Measurements from ENCODE around the gene TMEM63A. TPM values are rescaled to one million over a fixed set of nuclear protein-coding genes. Genes with fewer than 3 reads are reported as not detected.
"Not testable (repeated sequence)": the region's sequence is repeated elsewhere in the genome, so short reads cannot be mapped to it uniquely, and the experiment has no call there.

The TMEM63A gene
- total RNA-seq, 2 experiments from 2014 or later = 197 to 211 TPM

- CTCF ChIA-PET = interaction anchor here (1.4 to 1.5 kb wide), 2 partner anchors 11 to 37 kb away, joined by 3 to 5 read pairs; partner anchors contain the start of gene SRP9
- Mint-ChIP-seq H3K27ac (no peak overlapping the region), H3K4me1 (peaks cover 20% of the 10 kb centered on the region), H3K27me3 (peaks cover 10% of the 10 kb centered on the region), H3K9me3 (no peaks in the 10 kb centered on the region), H3K36me3 (ENCODE audit: low read depth) (no peaks in the 10 kb centered on the region), H3K4me3 (no peak overlapping the region)
- POLR2A ChIA-PET = no interaction called here
- no peak for DNase-seq
These were observed 67.8 kb downstream of the TMEM63A start for GRCh38 chr1:225814381-225814780.

GRCh38 chr1:225813214-225813964 lies 68.8 kb downstream of the TMEM63A start:
- H3K4me3 Mint-ChIP-seq = no peak overlapping the region
- H3K9me3 Mint-ChIP-seq = no peaks in the 10 kb centered on the region
- CTCF ChIA-PET = interaction anchor here (0.6 to 2.1 kb wide), 5 partner anchors 11 to 275 kb away, joined by 3 to 8 read pairs (median 3); partner anchors contain the start of gene SRP9
- peaks cover 23% of the 10 kb centered on the region for H3K4me1 Mint-ChIP-seq
- H3K27me3 Mint-ChIP-seq = peaks cover 11% of the 10 kb centered on the region
- H3K36me3 Mint-ChIP-seq (ENCODE audit: low read depth) = no peaks in the 10 kb centered on the region
- DNase-seq = no peak
- POLR2A ChIA-PET = no interaction called here
- no peak overlapping the region for H3K27ac Mint-ChIP-seq

GRCh38 chr1:225812488-225813213 lies 69.5 kb downstream of the TMEM63A start:
- no peak overlapping the region for H3K27ac Mint-ChIP-seq
- ChIA-PET POLR2A (no interaction called here), CTCF (interaction anchor here (0.6 to 2.1 kb wide), 4 partner anchors 11 to 274 kb away, joined by 3 to 8 read pairs (median 3); no protein-coding TSS in a partner anchor)
- no peak for DNase-seq
- no peaks in the 10 kb centered on the region for H3K9me3 Mint-ChIP-seq
- H3K4me1 Mint-ChIP-seq = peaks cover 19% of the 10 kb centered on the region
- no peaks in the 10 kb centered on the region for H3K36me3 Mint-ChIP-seq (ENCODE audit: low read depth)
- H3K27me3 Mint-ChIP-seq = peaks cover 11% of the 10 kb centered on the region
- no peak overlapping the region for H3K4me3 Mint-ChIP-seq

DNA sequence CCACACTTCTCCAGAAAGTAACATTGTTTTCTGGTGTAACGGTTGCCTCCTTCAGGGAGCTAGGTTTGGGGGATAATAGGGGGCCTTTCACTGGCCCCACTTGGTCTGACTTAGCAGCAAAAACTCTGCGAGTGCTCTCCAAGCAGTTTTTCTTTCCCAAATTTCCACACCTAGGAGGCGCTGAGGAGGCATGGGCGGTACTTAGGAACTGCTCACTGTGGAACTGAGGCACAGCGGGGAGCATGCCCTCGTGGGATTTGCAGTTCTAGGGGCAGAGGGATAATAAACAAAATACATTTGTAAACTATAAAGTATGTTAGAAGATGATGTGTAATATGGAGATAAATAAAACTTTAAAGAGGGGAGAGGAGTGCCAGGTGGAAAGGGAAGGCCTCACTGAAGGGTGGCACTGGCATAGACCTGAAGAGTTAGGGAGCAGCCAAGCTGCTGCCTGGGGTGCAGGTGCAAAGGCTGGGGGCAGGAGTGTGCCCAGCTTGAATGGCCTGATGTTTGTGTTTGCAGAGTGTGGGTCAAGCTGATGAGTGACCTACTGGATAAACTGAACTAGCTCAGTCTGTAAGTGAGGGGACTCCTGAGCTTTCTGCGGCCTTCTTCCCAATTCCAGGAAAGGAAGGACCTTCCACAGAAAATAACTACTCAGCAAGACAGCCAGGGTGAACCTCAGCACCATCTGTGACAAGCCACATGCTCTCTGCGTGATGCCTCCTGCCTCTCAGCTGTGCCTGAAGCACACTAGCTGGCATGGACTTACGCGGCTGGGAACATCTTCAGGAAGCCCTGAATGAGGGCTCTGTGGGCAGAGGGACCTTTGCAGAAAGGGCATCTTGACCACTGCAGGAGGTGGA lies 70.3 kb downstream of the TMEM63A start:
- H3K9me3 Mint-ChIP-seq = no peaks in the 10 kb centered on the region
- no peak for DNase-seq
- CTCF ChIA-PET = interaction anchor here (0.5 to 2.1 kb wide), 4 partner anchors 10 to 34 kb away, joined by 3 to 8 read pairs (median 4); partner anchors contain the start of gene SRP9
- H3K36me3 Mint-ChIP-seq (ENCODE audit: low read depth) = no peaks in the 10 kb centered on the region
- no peak overlapping the region for H3K27ac Mint-ChIP-seq
- H3K4me1 Mint-ChIP-seq = peaks cover 17% of the 10 kb centered on the region
- POLR2A ChIA-PET = no interaction called here
- no peak overlapping the region for H3K4me3 Mint-ChIP-seq
- H3K27me3 Mint-ChIP-seq = peaks cover 11% of the 10 kb centered on the region

- POLR2A ChIA-PET; H3K36me3 Mint-ChIP-seq (ENCODE audit: low read depth); H3K9me3 Mint-ChIP-seq; H3K27ac Mint-ChIP-seq; DNase-seq: not testable (repeated sequence)
- Mint-ChIP-seq H3K27me3 (peaks cover 11% of the 10 kb centered on the region), H3K4me3 (peak overlapping the region; percentile 74), H3K4me1 (peaks cover 17% of the 10 kb centered on the region)
- CTCF ChIA-PET = interaction anchor here (0.6 to 2.1 kb wide), 5 partner anchors 9 to 150 kb away, joined by 3 to 8 read pairs (median 4); partner anchors contain the start of gene SRP9
These were observed 71.3 kb downstream of the TMEM63A start for GRCh38 chr1:225810579-225811538.

- ChIA-PET POLR2A (no interaction called here), CTCF (interaction anchor here (0.6 to 1.2 kb wide), 5 partner anchors 18 to 275 kb away, joined by 3 to 4 read pairs (median 3); no protein-coding TSS in a partner anchor)
- no peaks in the 10 kb centered on the region for H3K9me3 Mint-ChIP-seq
- H3K4me1 Mint-ChIP-seq = peaks cover 17% of the 10 kb centered on the region
- peak within 1 kb of the TSS; percentile 54 for H3K27ac Mint-ChIP-seq
- H3K27me3 Mint-ChIP-seq = peaks cover 11% of the 10 kb centered on the region
- H3K4me3 Mint-ChIP-seq = peak within 1 kb of the TSS; percentile 81
- H3K36me3 Mint-ChIP-seq (ENCODE audit: low read depth) = no peaks in the 10 kb centered on the region
- DNase-seq = peak; percentile 75
These were observed 72.2 kb downstream of the TMEM63A start, which contains the start of gene EPHX1 for GRCh38 chr1:225809842-225810578. Gene EPHX1 (plus strand): TSS chr1:225810124. CDS start chr1:225828730, 18,606 bp downstream.

GRCh38 chr1:225808136-225808535 lies 74.0 kb downstream of the TMEM63A start:
- ChIA-PET CTCF (interaction anchor here (1.4 to 1.5 kb wide), 2 partner anchors 18 to 30 kb away, joined by 3 to 4 read pairs; partner anchors contain the start of gene SRP9), POLR2A (no interaction called here)
- no peak for DNase-seq
- Mint-ChIP-seq H3K4me3 (no peak overlapping the region), H3K4me1 (peaks cover 17% of the 10 kb centered on the region), H3K9me3 (no peaks in the 10 kb centered on the region), H3K27ac (no peak overlapping the region), H3K36me3 (ENCODE audit: low read depth) (no peaks in the 10 kb centered on the region), H3K27me3 (peaks cover 11% of the 10 kb centered on the region)

- CTCF ChIA-PET = interaction anchor here (0.6 to 1.2 kb wide), 3 partner anchors 39 to 379 kb away, joined by 3 to 5 read pairs (median 4); partner anchors contain the start of gene LBR
- H3K4me1 Mint-ChIP-seq = peaks cover 17% of the 10 kb centered on the region
- not testable (repeated sequence) for H3K9me3 Mint-ChIP-seq; DNase-seq; H3K36me3 Mint-ChIP-seq (ENCODE audit: low read depth); H3K27ac Mint-ChIP-seq; H3K4me3 Mint-ChIP-seq
- POLR2A ChIA-PET = interaction anchor here (0.6 kb wide), 1 partner anchor 382 kb away, joined by 3 read pairs; no protein-coding TSS in a partner anchor
- H3K27me3 Mint-ChIP-seq = peaks cover 11% of the 10 kb centered on the region
These were observed 75.4 kb downstream of the TMEM63A start for GRCh38 chr1:225806736-225807135.

DNA sequence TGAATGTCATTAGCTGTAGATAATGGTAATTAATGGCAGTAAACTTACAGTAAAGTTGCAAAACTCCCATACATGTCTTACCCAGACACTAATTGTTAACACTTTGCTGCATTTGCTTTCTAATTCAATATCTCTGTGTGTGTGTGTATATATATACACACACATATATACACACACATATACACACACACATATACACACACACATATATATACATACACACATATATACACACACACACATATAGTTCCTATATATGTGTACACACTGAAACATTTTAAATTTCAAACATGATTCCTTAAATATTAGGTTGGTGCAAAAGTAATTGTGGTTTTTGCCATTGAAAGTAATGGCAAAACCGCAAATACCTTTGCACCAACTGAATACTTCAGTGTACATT lies 75.9 kb downstream of the TMEM63A start:
- Mint-ChIP-seq H3K4me3 (no peak overlapping the region), H3K4me1 (peaks cover 17% of the 10 kb centered on the region), H3K36me3 (ENCODE audit: low read depth) (no peaks in the 10 kb centered on the region), H3K27me3 (peaks cover 10% of the 10 kb centered on the region), H3K9me3 (no peaks in the 10 kb centered on the region), H3K27ac (no peak overlapping the region)
- DNase-seq = no peak
- ChIA-PET CTCF (interaction anchor here (0.6 to 0.7 kb wide), 2 partner anchors 40 to 379 kb away, joined by 4 to 5 read pairs; partner anchors contain the start of gene LBR), POLR2A (interaction anchor here (0.6 kb wide), 1 partner anchor 381 kb away, joined by 3 read pairs; no protein-coding TSS in a partner anchor)

- POLR2A ChIA-PET = not testable (repeated sequence)
These were observed 81.0 kb downstream of the TMEM63A start for GRCh38 chr1:225801146-225801545.

GRCh38 chr1:225796097-225796496 lies 86.1 kb downstream of the TMEM63A start:
- H3K4me3 Mint-ChIP-seq, POLR2A ChIA-PET, H3K27me3 Mint-ChIP-seq, H3K4me1 Mint-ChIP-seq, DNase-seq, H3K27ac Mint-ChIP-seq, CTCF ChIA-PET, H3K9me3 Mint-ChIP-seq: not testable (repeated sequence)
- H3K36me3 Mint-ChIP-seq (ENCODE audit: low read depth) = peaks cover 42% of the 10 kb centered on the region

More at GRCh38 chr1:225801146-225801545, 81.0 kb downstream of the TMEM63A start:
- H3K27me3 Mint-ChIP-seq; H3K36me3 Mint-ChIP-seq (ENCODE audit: low read depth); H3K4me3 Mint-ChIP-seq; DNase-seq; H3K27ac Mint-ChIP-seq; H3K4me1 Mint-ChIP-seq; H3K9me3 Mint-ChIP-seq: not testable (repeated sequence)
- CTCF ChIA-PET = interaction anchor here (1.7 kb wide), 1 partner anchor 11 kb away, joined by 8 read pairs; no protein-coding TSS in a partner anchor
